DMS79 treated with DMSO at 0.1 percent for 48 hours (cell line): ENCODE data around the gene FH.

Source experiments
- DNase-seq: peaks from one replicate; lab custom pipeline; 2025; lab: John Stamatoyannopoulos, UW

The FH gene

DNA sequence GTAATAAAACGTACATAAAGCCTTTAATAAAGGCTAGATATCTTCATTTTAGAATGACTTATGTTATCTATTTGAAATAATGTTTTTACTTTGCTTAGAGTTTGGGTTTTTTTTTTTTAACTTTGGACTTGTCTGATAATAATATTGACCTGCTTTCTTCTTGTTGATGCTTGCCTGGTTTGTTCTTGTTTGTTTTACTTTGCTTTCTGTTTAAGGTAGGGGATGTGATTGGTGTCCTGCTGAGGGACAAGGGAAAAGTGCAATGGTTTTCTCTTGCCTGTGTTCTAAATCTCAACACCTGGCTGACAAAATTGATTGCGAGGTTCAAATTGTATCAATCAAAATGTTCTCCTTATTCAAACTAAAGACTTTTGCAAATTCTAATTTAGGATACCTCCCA is 2.2 kb upstream of the FH start:
- DNase-seq: no peak

DNA sequence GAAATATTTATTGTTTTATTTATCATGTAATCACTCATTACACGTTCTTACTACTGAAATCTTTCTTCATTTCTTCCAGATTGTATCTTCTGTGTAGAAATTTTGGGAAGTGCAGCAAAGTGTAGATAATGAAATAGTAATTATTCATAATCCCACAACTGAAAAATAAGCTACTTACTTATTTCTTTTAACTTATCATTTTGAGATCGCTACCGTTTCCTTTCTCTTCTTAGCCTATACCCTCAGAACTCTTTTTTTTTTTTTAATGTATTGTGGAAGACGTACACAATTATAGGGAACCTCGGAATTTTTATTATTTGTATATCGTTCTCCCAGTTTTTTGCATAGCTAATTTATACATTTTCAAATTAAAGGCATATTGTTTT is 518 bp upstream of the FH start:
- no peak for DNase-seq

DNA sequence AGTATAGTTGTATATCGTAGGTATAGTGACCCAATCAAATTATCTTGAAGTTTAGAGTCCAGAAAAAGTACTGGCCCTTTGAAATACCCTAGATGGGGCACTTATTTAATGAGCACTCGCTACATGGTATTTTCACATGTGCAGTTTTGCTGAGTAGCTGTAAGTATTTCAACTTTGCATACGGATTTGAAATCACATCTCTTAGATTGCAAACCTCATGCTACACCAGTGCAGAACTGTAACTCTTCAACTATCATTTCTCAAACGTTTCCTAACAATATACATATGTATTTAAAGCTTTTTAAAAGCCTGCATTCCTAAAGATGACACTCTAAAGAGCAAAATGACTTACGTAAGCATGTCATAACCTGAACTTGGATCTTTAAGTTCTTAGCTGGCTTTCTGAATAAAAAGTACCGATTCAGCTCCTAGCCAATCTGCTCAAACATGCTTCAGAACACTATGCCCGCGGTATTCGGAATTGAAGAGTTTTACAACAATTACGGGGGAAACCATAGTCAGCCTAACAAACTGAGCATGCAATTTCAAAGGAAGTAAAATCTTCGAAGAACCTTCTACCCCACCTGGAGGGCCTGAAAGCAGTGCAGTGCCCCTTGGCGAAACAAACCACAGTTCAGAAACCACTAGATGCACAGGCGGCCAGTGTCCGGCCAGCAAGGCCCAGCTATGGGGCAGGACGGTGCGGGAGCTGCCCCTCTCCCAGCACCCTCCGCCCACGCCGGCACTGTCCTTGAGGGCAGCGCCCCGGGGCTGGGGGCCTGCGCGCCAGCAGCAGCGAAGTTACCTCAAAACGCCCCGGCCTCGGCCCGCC is 863 bp downstream of the FH start:
- no peak for DNase-seq

DNA sequence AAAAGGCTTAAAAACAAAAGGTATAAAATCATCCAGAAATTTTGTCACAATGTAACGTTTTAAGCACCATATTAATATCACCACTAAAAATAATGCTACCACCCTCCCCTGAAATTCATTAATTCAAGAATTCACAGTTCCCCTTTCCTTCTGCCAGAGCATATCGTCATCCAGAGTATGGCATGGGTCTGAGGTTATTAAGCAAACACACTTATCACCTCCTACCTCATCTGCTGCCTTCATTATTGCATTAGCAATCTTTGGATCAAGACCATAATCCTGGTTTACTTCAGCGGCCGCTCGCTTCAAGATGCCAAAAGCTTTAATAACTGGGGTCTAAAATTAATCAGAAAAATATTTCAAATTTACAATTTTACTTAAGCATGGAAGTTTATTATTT is 6.2 kb downstream of the FH start:
- no peak for DNase-seq

DNA sequence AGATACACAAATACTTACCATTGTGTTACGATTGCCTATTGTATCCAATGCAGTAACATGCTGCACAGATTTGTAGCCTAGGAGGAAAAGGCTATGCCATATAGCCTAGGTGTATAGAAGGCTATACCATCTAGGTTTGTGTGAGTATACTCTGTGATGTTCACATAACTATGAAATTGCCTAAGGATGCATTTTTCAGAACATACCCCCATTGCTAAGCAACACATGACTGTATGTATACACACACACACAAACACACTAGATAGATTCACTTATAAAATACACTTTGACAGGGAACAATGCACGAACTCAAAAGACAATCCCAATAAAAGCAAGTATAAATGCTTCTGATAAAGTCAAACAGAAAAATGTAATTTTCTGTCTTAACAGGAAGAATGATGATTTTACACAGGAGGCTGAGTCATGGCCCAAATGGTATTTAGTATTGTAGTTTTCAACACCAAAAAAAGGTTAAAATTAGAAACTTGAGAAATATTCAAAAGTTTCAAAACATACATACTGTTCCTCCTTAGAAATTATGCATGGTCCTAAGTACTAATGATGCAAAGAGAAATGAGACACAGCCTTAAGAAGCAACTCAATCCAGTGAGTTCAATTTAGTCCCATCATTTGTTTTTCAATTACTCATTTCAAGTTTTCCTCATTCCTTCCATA is 12.2 kb downstream of the FH start:
- DNase-seq: no peak

- no peak for DNase-seq
Measured at GRCh38 chr1:241503444-241503843, 16.1 kb downstream of the FH start.

- no peak for DNase-seq
Measured at GRCh38 chr1:241499910-241500309, 19.6 kb downstream of the FH start.

DNA sequence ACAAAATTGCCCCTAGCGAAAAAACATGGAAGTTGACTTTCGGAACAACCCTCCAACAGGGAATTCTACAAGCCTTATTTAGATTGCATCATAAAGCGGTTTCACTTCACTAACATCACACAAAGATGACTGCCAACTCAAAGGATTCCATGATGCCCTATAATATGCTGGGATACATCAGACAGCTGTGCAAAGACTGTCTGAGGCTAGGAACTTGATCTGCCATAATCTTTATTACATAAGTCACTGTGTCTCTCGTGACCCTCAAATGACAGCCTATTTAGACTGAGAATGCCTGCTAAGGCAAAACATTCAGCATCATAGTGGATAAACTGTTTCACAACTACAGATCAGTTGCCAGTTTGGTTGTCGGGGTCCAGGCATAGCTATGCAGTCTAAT is 23.8 kb downstream of the FH start:
- DNase-seq: no peak

DNA sequence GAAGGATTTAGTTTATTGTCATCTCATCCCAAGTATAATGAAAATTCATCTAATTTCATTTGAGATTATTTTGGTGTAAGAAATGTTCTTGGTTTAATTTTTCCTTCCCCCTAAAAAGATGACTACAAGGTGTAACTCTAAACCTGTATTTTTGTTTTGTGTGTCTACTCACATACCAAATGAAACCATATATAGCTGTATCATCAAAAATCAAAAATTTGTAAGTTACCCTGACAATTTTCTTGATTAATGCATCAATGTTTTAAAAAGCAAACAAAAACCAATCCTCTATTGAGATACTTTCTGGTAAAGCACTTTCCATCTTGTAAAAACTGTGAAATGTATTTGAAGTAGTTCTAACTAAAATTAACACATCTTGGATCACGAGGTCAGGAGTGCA is 30.8 kb downstream of the FH start:
- no peak for DNase-seq

DNA sequence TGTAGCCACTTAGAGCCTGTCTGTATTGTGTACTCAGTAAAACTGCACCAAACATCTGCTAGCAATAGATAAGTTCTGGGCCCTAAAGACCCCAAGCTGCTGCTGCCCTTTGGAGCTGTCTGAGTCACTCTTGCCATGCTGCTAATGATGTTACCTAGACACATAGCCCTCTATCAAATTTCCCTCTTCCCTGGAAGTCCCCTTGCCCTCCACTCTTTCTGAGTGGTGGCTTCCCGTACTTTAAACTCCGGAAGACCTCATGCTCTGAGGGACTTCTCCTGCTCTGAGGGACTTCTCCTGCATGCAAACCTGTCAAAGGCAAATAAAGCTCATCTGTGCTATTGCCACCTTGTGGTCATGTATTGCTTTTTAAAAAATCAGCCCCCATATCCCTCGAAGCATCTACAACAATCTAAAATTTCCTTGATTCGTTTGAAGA is 34.0 kb downstream of the FH start:
- DNase-seq: no peak

- DNase-seq: no peak
Measured at GRCh38 chr1:241485145-241485544, 34.4 kb downstream of the FH start.

GRCh38 chr1:241482761-241483250 is 36.7 kb downstream of the FH start:
- DNase-seq: no peak

GRCh38 chr1:241479294-241479693 is 40.3 kb downstream of the FH start:
- DNase-seq: no peak

DNA sequence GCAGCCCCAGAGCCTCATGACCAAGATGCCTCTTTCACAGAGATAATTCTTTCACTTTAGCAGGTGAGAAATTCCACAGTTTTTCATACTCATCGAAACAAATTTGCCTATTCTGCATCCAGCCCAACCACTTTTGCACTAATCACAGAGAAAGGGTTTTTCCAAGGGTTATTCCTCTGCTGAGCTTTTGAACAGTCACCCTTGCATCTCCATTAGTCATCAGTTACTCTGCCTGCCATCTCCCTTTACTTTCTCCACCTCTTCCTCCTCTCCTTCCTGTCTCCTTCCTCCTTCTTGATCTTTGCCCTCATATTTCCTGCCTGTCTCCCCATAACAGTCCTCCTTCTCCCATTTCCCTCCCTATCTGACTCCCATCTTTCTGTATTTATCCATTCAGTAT is 43.9 kb downstream of the FH start:
- DNase-seq: no peak

DNA sequence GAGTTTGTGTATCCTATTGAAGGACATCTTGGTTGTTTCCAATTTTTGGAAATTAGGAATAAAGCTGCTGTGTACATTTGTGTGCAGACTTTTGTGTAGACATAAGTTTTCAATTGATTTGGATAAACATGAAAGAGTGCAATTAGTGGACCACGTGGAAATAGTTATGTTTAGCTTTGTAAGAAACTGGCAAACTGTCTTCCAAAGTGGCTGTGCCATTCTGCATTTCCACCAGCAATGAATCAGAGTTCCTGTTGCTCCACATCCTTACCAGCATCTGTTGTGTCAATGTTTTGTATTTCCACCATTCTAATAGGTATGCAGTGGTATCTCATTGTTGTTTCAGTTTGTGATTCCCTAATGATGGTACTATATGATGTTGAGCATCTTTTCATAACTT is 46.5 kb downstream of the FH start:
- no peak for DNase-seq

GRCh38 chr1:241470908-241471590 is 48.5 kb downstream of the FH start:
- DNase-seq: no peak

DNA sequence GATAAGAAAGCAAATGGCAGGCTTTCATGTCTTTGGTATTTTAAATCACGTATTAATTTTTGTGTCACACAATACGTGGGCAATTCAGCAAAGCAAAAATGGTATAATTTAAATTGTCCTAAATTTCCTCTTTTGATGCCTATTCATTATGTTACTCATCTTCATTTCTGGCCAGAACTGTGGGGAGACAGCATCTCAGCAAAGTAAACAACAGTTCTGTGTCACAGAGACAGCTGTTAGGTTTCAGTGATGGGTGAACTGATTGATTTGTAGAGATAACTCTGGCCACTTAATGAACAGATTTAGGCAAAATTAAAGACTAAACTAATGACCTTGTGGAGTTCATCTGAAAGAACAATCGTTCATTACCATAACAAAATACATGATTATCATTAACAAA is 49.2 kb downstream of the FH start:
- DNase-seq: no peak

DNA sequence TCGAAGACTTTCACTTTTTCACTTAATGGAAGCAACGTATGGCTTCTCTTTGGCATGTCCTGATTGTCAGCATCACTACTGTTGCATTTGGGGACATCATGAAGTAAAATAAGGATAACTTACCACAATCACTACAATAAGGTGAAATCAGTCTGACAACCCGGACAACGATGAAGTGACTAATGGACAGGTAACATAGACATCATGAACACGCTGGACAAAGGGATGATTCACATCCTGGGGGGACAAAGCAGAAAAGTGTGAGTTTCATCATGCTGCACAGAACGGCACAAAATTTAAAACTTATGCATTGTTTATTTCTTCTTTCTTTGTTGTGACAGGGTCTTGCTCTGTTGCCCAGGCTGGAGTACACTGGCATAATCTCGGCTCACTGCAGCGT is 53.9 kb downstream of the FH start:
- no peak for DNase-seq

DNA sequence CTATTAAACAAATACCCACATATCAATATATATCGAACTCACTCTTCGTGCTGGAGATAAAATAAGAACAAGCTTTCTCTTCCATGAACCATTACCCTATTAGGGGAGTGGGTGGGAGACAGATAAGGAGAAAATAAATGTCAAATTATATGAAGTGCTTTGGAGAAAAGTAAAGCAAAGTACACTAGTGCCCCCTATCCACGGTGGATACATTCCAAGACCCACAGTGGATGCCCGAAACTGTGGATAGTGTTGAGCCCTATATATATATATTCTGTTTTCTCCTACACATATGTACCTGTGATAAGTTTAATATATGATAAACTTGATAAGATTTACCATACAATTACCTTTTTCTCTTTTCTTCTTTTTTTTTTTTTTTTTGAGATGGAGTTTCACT is 54.6 kb downstream of the FH start:
- no peak for DNase-seq

- no peak for DNase-seq
Measured at GRCh38 chr1:241462391-241462790, 57.2 kb downstream of the FH start.

GRCh38 chr1:241460098-241460873 is 59.3 kb downstream of the FH start:
- DNase-seq: peak; percentile 30

DNA sequence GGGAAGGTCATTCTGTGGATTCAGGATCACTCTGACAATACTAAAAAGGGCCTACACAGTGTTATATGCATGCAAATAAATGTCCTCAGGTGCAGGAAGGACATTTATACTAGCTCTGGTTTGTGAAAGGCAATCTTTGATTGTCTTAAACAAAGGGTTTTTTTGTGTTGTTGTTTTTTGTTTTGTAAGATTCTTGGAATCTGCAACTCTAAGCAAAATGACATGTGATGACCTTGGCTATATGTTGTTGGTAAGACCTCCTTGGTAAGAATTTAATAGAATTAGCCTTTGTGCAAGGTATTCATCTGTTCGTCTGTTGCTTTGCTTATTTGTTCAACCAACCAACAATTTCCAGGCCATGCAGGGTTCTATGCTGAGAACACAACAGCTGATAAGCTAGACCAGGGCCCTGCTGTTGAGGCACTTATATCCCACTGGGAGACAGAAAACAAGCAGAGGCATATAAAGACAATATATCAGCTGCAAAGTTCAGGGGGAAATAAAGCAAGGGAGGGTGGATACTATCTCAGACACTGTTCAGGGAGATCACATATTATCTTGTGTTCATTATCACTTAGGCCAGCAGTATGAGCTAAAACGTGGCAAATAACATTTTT is 60.3 kb downstream of the FH start:
- DNase-seq: no peak
